H1 (cell line): ENCODE measurements around the gene SCN8A. TPM values are rescaled to one million over a fixed set of nuclear protein-coding genes. Genes with fewer than 3 reads are reported as not detected.

Experiments used
- CTCF ChIA-PET: fragments of 300-600 bp; sonication (Branson Sonifier 250); formaldehyde crosslinking; loops from one replicate; lab custom pipeline; 2021; ENCODE audit not compliant: partially characterized antibody; lab: Charles Lee
- POLR2A ChIA-PET: fragments of 300-600 bp; sonication (Branson Sonifier 250); formaldehyde crosslinking; loops from one replicate; lab custom pipeline; 2021; ENCODE audit warnings: inconsistent platforms; ENCODE audit not compliant: partially characterized antibody; lab: Charles Lee
- DNase-seq, 2 experiments: peaks; one replicate each; pipeline versions ENCODE4 v3.0.0 to v3.0.0-alpha.2; 2010 to 2022; ENCODE audit warnings: low spot score in 2 of 2, low read depth in 1 of 2, mixed read lengths in 1 of 2
- FAIRE-seq: peaks from 2 replicates; lab custom pipeline; 2011; peaks lifted over from hg19 to GRCh38; lab: Jason Lieb, UNC
- H2AFZ ChIP-seq: 2 replicates; pipeline ENCODE4 v1.8.1; 2012; ENCODE audit warnings: low read length, inconsistent platforms
- H2AK5ac ChIP-seq: 2 replicates; pipeline ENCODE4 v1.6.1; 2013; ENCODE audit warnings: low read depth, low read length
- H2BK120ac ChIP-seq: replicated peaks from 2 replicates; pipeline ENCODE3; 2013; ENCODE audit warnings: low read depth, low read length, inconsistent platforms
- H2BK12ac ChIP-seq: 2 replicates; pipeline ENCODE4 v1.6.1; 2013; ENCODE audit warnings: low read depth, low read length
- H2BK15ac ChIP-seq: 2 replicates; pipeline ENCODE4 v1.6.1; 2013; ENCODE audit warnings: low read length
- H2BK20ac ChIP-seq: 2 replicates; pipeline ENCODE4 v1.6.1; 2013; ENCODE audit warnings: low read length
- H2BK5ac ChIP-seq: 2 replicates; pipeline ENCODE4 v1.6.1; 2013; ENCODE audit warnings: low read depth, low read length
- H3K14ac ChIP-seq: 2 replicates; pipeline ENCODE4 v1.6.1; 2013; ENCODE audit warnings: inconsistent platforms; ENCODE audit not compliant: insufficient read length
- H3K18ac ChIP-seq: 2 replicates; pipeline ENCODE4 v1.6.1; 2013; ENCODE audit warnings: low read length; ENCODE audit errors: extremely low read depth
- H3K23ac ChIP-seq: 2 replicates; pipeline ENCODE4 v1.6.1; 2013; ENCODE audit warnings: inconsistent platforms; ENCODE audit not compliant: insufficient read length
- H3K23me2 ChIP-seq: 2 replicates; pipeline ENCODE4 v1.6.1; 2013; ENCODE audit warnings: low read depth, low read length
- H3K27ac ChIP-seq: 2 replicates; pipeline ENCODE4 v1.6.1; 2011; ENCODE audit warnings: low read depth, low read length, inconsistent platforms
- H3K27me3 ChIP-seq, 4 experiments: replicated peaks in 1 of 4; 1 replicate in 1 of 4; 2 replicates in 3 of 4; pipeline versions ENCODE4 v1.6.1 to v1.8.1; 2011 to 2013; ENCODE audit warnings: low read length in 3 of 4, mild to moderate bottlenecking in 3 of 4, inconsistent platforms in 2 of 4, mixed read lengths in 2 of 4, moderate library complexity in 1 of 4; ENCODE audit not compliant: control insufficient read depth in 3 of 4, insufficient read depth in 3 of 4; ENCODE audit errors: extremely low read depth in 1 of 4
- H3K36me3 ChIP-seq, 4 experiments: 2 replicates each; pipeline versions ENCODE4 v1.6.1 to v1.8.1; 2011 to 2013; ENCODE audit warnings: mild to moderate bottlenecking in 4 of 4, low read length in 3 of 4, moderate library complexity in 2 of 4, control low read depth in 1 of 4, inconsistent platforms in 1 of 4; ENCODE audit not compliant: insufficient read depth in 4 of 4, control insufficient read depth in 2 of 4
- H3K4ac ChIP-seq: replicated peaks from 2 replicates; pipeline ENCODE3; 2013; ENCODE audit warnings: low read length, low read depth, mixed read lengths, inconsistent platforms; ENCODE audit not compliant: insufficient read length
- H3K4me1 ChIP-seq, 4 experiments: replicated peaks in 1 of 4; 1 replicate in 1 of 4; 2 replicates in 3 of 4; pipeline versions ENCODE4 v1.6.1 to v1.8.1; 2011 to 2013; ENCODE audit warnings: low read length in 3 of 4, inconsistent platforms in 2 of 4, mixed read lengths in 1 of 4; ENCODE audit not compliant: insufficient read depth in 4 of 4, control insufficient read depth in 3 of 4
- H3K4me2 ChIP-seq, 2 experiments: 2 replicates each; pipeline versions ENCODE4 v1.6.1 to v1.8.1; 2011 to 2013; ENCODE audit warnings: low read depth in 2 of 2, low read length in 2 of 2, control low read depth in 1 of 2, inconsistent platforms in 1 of 2, mild to moderate bottlenecking in 1 of 2; ENCODE audit not compliant: insufficient read depth in 1 of 2
- H3K4me3 ChIP-seq, 4 experiments: fragments of 200-600, 300-600 bp in 1 of 4; sonication (generic), shearing (Covaris generic), sonication (Bioruptor Twin) in 1 of 4; 2 replicates each; pipeline versions ENCODE4 v1.5.1 to v1.8.1; 2011 to 2016; ENCODE audit warnings: low read length in 4 of 4, low read depth in 3 of 4, control low read depth in 2 of 4, inconsistent platforms in 2 of 4, mild to moderate bottlenecking in 2 of 4, mixed read lengths in 1 of 4, moderate library complexity in 1 of 4; ENCODE audit not compliant: insufficient read depth in 2 of 4; ENCODE audit errors: extremely low read depth in 1 of 4
- H3K56ac ChIP-seq: replicated peaks from 2 replicates; pipeline ENCODE3; 2013; ENCODE audit warnings: low read depth, mild to moderate bottlenecking, mixed read lengths, low read length, inconsistent platforms; ENCODE audit not compliant: insufficient read length
- H3K79me1 ChIP-seq: 2 replicates; pipeline ENCODE4 v1.6.1; 2013; ENCODE audit warnings: low read depth, low read length, control low read depth
- H3K79me2 ChIP-seq, 2 experiments: 2 replicates each; pipeline versions ENCODE4 v1.6.1 to v1.8.1; 2012 to 2013; ENCODE audit warnings: low read length in 2 of 2, mild to moderate bottlenecking in 2 of 2, inconsistent platforms in 1 of 2; ENCODE audit not compliant: insufficient read depth in 2 of 2, control insufficient read depth in 1 of 2
- H3K9ac ChIP-seq, 4 experiments: replicated peaks in 1 of 4; 1 replicate in 1 of 4; 2 replicates in 3 of 4; pipeline versions ENCODE4 v1.6.1 to v1.8.1; 2011 to 2013; ENCODE audit warnings: low read depth in 3 of 4, low read length in 3 of 4, control low read depth in 2 of 4, mild to moderate bottlenecking in 2 of 4, moderate library complexity in 2 of 4, inconsistent platforms in 1 of 4; ENCODE audit errors: extremely low read depth in 1 of 4
- H3K9me3 ChIP-seq, 2 experiments: 2 replicates each; pipeline versions ENCODE4 v1.6.1 to v1.8.1; 2012 to 2013; ENCODE audit warnings: mild to moderate bottlenecking in 2 of 2, moderate library complexity in 2 of 2, control low read depth in 1 of 2, inconsistent platforms in 1 of 2, low read depth in 1 of 2, low read length in 1 of 2, mixed read lengths in 1 of 2; ENCODE audit not compliant: insufficient read depth in 2 of 2
- H4K20me1 ChIP-seq, 2 experiments: replicated peaks in 1 of 2; 2 replicates each; pipeline versions ENCODE3 to v1.8.1; 2011 to 2013; ENCODE audit warnings: inconsistent platforms in 2 of 2, low read length in 2 of 2, mild to moderate bottlenecking in 1 of 2; ENCODE audit not compliant: insufficient read depth in 2 of 2, control insufficient read depth in 1 of 2
- H4K5ac ChIP-seq: 2 replicates; pipeline ENCODE4 v1.6.1; 2013; ENCODE audit warnings: low read length, low read depth, mixed read lengths, inconsistent platforms; ENCODE audit not compliant: insufficient read length
- H4K8ac ChIP-seq: 2 replicates; pipeline ENCODE4 v1.8.0; 2013; ENCODE audit warnings: mild to moderate bottlenecking, moderate library complexity, low read length, inconsistent platforms; ENCODE audit not compliant: insufficient read depth; ENCODE audit errors: extremely low read depth
- H4K91ac ChIP-seq: replicated peaks from 2 replicates; pipeline ENCODE3; 2013; ENCODE audit warnings: low read length, mixed read lengths, inconsistent platforms; ENCODE audit not compliant: insufficient read length
- FOSL1 ChIP-seq: IDR thresholded peaks from 2 replicates; pipeline ENCODE4 v1.6.1; 2011; ENCODE audit warnings: mild to moderate bottlenecking, low read depth, low read length, moderate library complexity; ENCODE audit not compliant: insufficient read depth
- JUND ChIP-seq: IDR thresholded peaks from 2 replicates; pipeline ENCODE4 v1.6.1; 2011; ENCODE audit warnings: mild to moderate bottlenecking, improper control_type of control experiment, low read length
- KDM1A ChIP-seq: fragments of 200-600, 300-600 bp; sonication (generic); IDR thresholded peaks from 2 replicates; pipeline ENCODE4 v1.7.1; 2016; ENCODE audit warnings: mild to moderate bottlenecking, low read length, borderline replicate concordance
- WGBS, 2 experiments: shearing (Covaris generic) in 1 of 2; methylation state at CpG; one replicate each; pipeline versions ENCODE4 v1.1.6 to v1.1.7; 2013 to 2015; ENCODE audit warnings: low lambda C conversion rate in 2 of 2, mixed read lengths in 2 of 2, inconsistent platforms in 1 of 2, low coverage in 1 of 2, missing lambda C conversion rate in 1 of 2; ENCODE audit not compliant: insufficient replicate concordance in 2 of 2, insufficient coverage in 1 of 2, insufficient read length in 1 of 2; ENCODE audit errors: extremely low coverage in 1 of 2, missing lambda C conversion rate in 1 of 2; 5-methylcytosine and 5-hydroxymethylcytosine counted together
- polyA plus RNA-seq, 7 experiments: library from polyadenylated mRNA; depleted of rRNA in 3 of 7; stranded (reverse) in 5 of 7; unstranded in 2 of 7; fragments of >200 nt in 5 of 7; fragments of 200-250 nt in 2 of 7; gene quantifications; 1 replicate in 5 of 7; 2 replicates in 1 of 7; 4 replicates in 1 of 7; pipeline versions ENCODE4 v1.2.1 to v1.2.3, GENCODE V29; 2011 to 2013; ENCODE audit warnings: missing spikeins in 2 of 7, mixed read lengths in 2 of 7
- total RNA-seq: library from RNA; stranded (reverse); fragmentation: NEBNext Ultra II Directional; extraction: Animal tissue kit (Norgen Biotek cat#: 25700); gene quantifications from 2 replicates; pipeline ENCODE4 v1.2.1, GENCODE V29; 2021

SCN8A gene
- total and polyA plus RNA-seq, 2 of the 8 experiments (the other 6 are each of a cell fraction or from before 2014, with no cell fraction given), result 6.3 to 10.7 TPM

- CTCF ChIA-PET, result interaction anchor here (0.9 to 1.6 kb wide), 5 partner anchors 13 to 285 kb away, joined by 3 to 6 read pairs (median 4); no protein-coding TSS in a partner anchor
- no peaks in the 10 kb centered on the region for H3K23me2 ChIP-seq
- no peak overlapping the region for H2BK15ac ChIP-seq
- no peak overlapping the region for H3K4ac ChIP-seq
- H3K56ac ChIP-seq, result no peak overlapping the region
- H3K9me3 ChIP-seq, result no peaks in the 10 kb centered on the region
- no peak overlapping the region for H3K23ac ChIP-seq
- no peak overlapping the region for H4K8ac ChIP-seq
- FAIRE-seq (no peak), DNase-seq (no peak)
- POLR2A ChIA-PET, result interaction anchor here (1.0 kb wide), 1 partner anchor 10 kb away, joined by 4 read pairs; no protein-coding TSS in a partner anchor
- H3K4me3 ChIP-seq, result no peak overlapping the region
- WGBS, 2 experiments, result 89% methylated on average over 2 of the region's 2 CpGs; no CpG with 5 or more reads in 1 of the 2 experiments
- H4K5ac ChIP-seq, result no peak overlapping the region
- H3K18ac ChIP-seq, result no peak overlapping the region
- no peak overlapping the region for H2BK120ac ChIP-seq
- H3K4me2 ChIP-seq, result no peak overlapping the region
- H3K79me2 ChIP-seq, result no peaks in the 10 kb centered on the region
- no peak overlapping the region for H2AFZ ChIP-seq
- no peaks in the 10 kb centered on the region for H3K27me3 ChIP-seq
- H3K79me1 ChIP-seq, result no peaks in the 10 kb centered on the region
- peaks cover 0 to 11% (median 4%) of the 10 kb centered on the region in 4 experiments; a peak in 5 of 8 replicates for H3K36me3 ChIP-seq
- H3K14ac ChIP-seq, result no peak overlapping the region
- TF ChIP-seq FOSL1 (no peak), KDM1A (no peak), JUND (no peak)
- H4K20me1 ChIP-seq, result no peaks in the 10 kb centered on the region
- no peak overlapping the region for H3K9ac ChIP-seq
- H3K4me1 ChIP-seq, result no peaks in the 10 kb centered on the region
- no peak overlapping the region for H2AK5ac ChIP-seq
- no peak overlapping the region for H2BK5ac ChIP-seq
- H2BK12ac ChIP-seq, result no peak overlapping the region
- no peak overlapping the region for H2BK20ac ChIP-seq
- H4K91ac ChIP-seq, result no peak overlapping the region
- no peak overlapping the region for H3K27ac ChIP-seq
Observed at GRCh38 chr12:51785906-51786305, 194.9 kb downstream of the SCN8A start.
